PC-3 (cell line): ENCODE data around the gene CGNL1.

Experiments
- CTCF ChIP-seq: fragments of 300-600 bp; sonication (generic); conservative IDR thresholded peaks from 2 replicates; pipeline ENCODE4 v1.5.1; 2017; ENCODE audit warnings: antibody characterized with exemption, low read depth, mild to moderate bottlenecking, low read length
- EZH2 ChIP-seq: fragments of 300-600 bp; sonication (generic); IDR thresholded peaks from one replicate; pipeline ENCODE4 v1.6.1; 2017; ENCODE audit warnings: antibody characterized with exemption, mild to moderate bottlenecking, low read length; ENCODE audit not compliant: unreplicated experiment
- EZH2phosphoT487 ChIP-seq: fragments of 300-600 bp; sonication (generic); IDR thresholded peaks from 2 replicates; pipeline ENCODE4 v1.6.1; 2018; ENCODE audit warnings: mild to moderate bottlenecking, antibody characterized with exemption, low read length, borderline replicate concordance

- TF ChIP-seq CTCF (no peak), EZH2 (no peak), EZH2phosphoT487 (no peak)
Measured at GRCh38 chr15:57375827-57376695, at the start of gene CGNL1.
